GM23338 (cell line): ENCODE results near the gene VSIG8.

Experiments used
- CREB1 ChIP-seq: fragments of 250-450 bp; sonication (Bioruptor Pico); IDR thresholded peaks from 2 replicates; pipeline ENCODE4 v1.5.0; 2020; ENCODE audit warnings: low read depth, mild to moderate bottlenecking, moderate library complexity
- CTCF ChIP-seq, 2 experiments: fragments of 200-600 bp in 1 of 2; sonication (generic) in 1 of 2; conservative IDR thresholded peaks; 2 replicates each; pipeline versions ENCODE4 v1.5.1 to v1.6.1; 2016 to 2017; ENCODE audit warnings: antibody characterized with exemption in 2 of 2, low read depth in 2 of 2, mild to moderate bottlenecking in 2 of 2, moderate library complexity in 1 of 2
- EZH2 ChIP-seq: fragments of 200-600 bp; sonication (generic); IDR thresholded peaks from one replicate; pipeline ENCODE4 v1.8.0; 2017; ENCODE audit warnings: antibody characterized with exemption, mild to moderate bottlenecking, low read depth; ENCODE audit not compliant: unreplicated experiment
- EZH2phosphoT487 ChIP-seq: fragments of 200-600 bp; sonication (generic); IDR thresholded peaks from one replicate; pipeline ENCODE4 v1.8.1; 2018; ENCODE audit warnings: antibody characterized with exemption; ENCODE audit not compliant: unreplicated experiment
- JUNB ChIP-seq: IDR thresholded peaks from one replicate; pipeline ENCODE4 v1.6.1; 2016; ENCODE audit warnings: antibody characterized with exemption; ENCODE audit not compliant: unreplicated experiment
- NANOG ChIP-seq: IDR thresholded peaks from 2 replicates; pipeline ENCODE4 v1.6.1; 2016; ENCODE audit warnings: antibody characterized with exemption, borderline replicate concordance
- POLR2AphosphoS5 ChIP-seq: IDR thresholded peaks from 2 replicates; pipeline ENCODE4 v1.6.1; 2016; ENCODE audit warnings: antibody characterized with exemption, low read depth
- REST ChIP-seq: IDR thresholded peaks from one replicate; pipeline ENCODE4 v1.6.1; 2018; ENCODE audit warnings: antibody characterized with exemption; ENCODE audit not compliant: unreplicated experiment
- STAT1 ChIP-seq: IDR thresholded peaks from one replicate; pipeline ENCODE4 v1.6.1; 2016; ENCODE audit warnings: antibody characterized with exemption; ENCODE audit not compliant: unreplicated experiment
- ZNF114 ChIP-seq: fragments of 250-450 bp; sonication (Bioruptor Pico); IDR thresholded peaks from 2 replicates; pipeline ENCODE4 v1.5.0; 2020; ENCODE audit warnings: mild to moderate bottlenecking, moderate library complexity
- ZNF331 ChIP-seq: fragments of 250-450 bp; sonication (Bioruptor Pico); IDR thresholded peaks from 2 replicates; pipeline ENCODE4 v1.5.0; 2020; ENCODE audit warnings: low read depth, mild to moderate bottlenecking, moderate library complexity
- TF ChIP-seq, protein P1 (sequence below): IDR thresholded peaks from 2 replicates; pipeline ENCODE4 v1.6.1; 2016; ENCODE audit warnings: antibody characterized with exemption

GRCh38 chr1:159879136-159879535, 16.7 kb upstream of the VSIG8 start:
- TF ChIP-seq EZH2 (no peak), CTCF (conservative IDR thresholded peaks at IDR 0.05; ENCODE audit: low read depth in 2 of 2) (no peak), POLR2AphosphoS5 (no peak), ZNF331 (CRISPR knock-in tag) (no peak), EZH2phosphoT487 (no peak), CREB1 (CRISPR knock-in tag) (no peak), REST (no peak), ZNF114 (CRISPR knock-in tag) (no peak), JUNB (no peak), STAT1 (no peak), NANOG (no peak)
- TF ChIP-seq, protein P1, sequence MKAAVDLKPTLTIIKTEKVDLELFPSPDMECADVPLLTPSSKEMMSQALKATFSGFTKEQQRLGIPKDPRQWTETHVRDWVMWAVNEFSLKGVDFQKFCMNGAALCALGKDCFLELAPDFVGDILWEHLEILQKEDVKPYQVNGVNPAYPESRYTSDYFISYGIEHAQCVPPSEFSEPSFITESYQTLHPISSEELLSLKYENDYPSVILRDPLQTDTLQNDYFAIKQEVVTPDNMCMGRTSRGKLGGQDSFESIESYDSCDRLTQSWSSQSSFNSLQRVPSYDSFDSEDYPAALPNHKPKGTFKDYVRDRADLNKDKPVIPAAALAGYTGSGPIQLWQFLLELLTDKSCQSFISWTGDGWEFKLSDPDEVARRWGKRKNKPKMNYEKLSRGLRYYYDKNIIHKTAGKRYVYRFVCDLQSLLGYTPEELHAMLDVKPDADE, result no peak
